Subcutaneous abdominal adipose tissue (tissue), 5 donors: ENCODE data around the gene MARCHF10.
"Not testable (repeated sequence)": the region's sequence is repeated elsewhere in the genome, so short reads cannot be mapped to it uniquely, and the experiment has no call there.

Experiments used
- H3K27ac ChIP-seq: one replicate; pipeline ENCODE4 v1.7.0; 2013; ENCODE audit warnings: low read depth, mild to moderate bottlenecking, inconsistent platforms, low read length, moderate library complexity
- H3K27me3 ChIP-seq, 5 donors: one replicate each; pipeline ENCODE4 v1.7.0; 2013; ENCODE audit warnings: low read length in 5 of 5, inconsistent platforms in 1 of 5; ENCODE audit not compliant: control insufficient read depth in 5 of 5, insufficient read depth in 4 of 5
- H3K36me3 ChIP-seq, 5 donors: one replicate each; pipeline ENCODE4 v1.7.0; 2013; ENCODE audit warnings: low read length in 5 of 5; ENCODE audit not compliant: control insufficient read depth in 5 of 5, insufficient read depth in 5 of 5
- H3K4me1 ChIP-seq, 5 donors: one replicate each; pipeline ENCODE4 v1.7.0; 2013; ENCODE audit warnings: low read length in 5 of 5, mild to moderate bottlenecking in 3 of 5, moderate library complexity in 1 of 5; ENCODE audit not compliant: control insufficient read depth in 5 of 5, insufficient read depth in 5 of 5
- H3K4me3 ChIP-seq, 5 donors: one replicate each; pipeline ENCODE4 v1.7.0; 2013; ENCODE audit warnings: low read length in 5 of 5, low read depth in 1 of 5
- H3K9ac ChIP-seq, 5 donors: one replicate each; pipeline ENCODE4 v1.7.0; 2013; ENCODE audit warnings: low read length in 5 of 5, mild to moderate bottlenecking in 4 of 5, moderate library complexity in 3 of 5
- H3K9me3 ChIP-seq, 5 donors: one replicate each; pipeline ENCODE4 v1.7.0; 2013; ENCODE audit warnings: low read length in 5 of 5; ENCODE audit not compliant: control insufficient read depth in 5 of 5
- donor health status: healthy.
- donor health status: healthy.
- donor health status: healthy.
- donor health status: healthy.
- donor health status: healthy.

The MARCHF10 gene

GRCh38 chr17:62703776-62704380 is 104.2 kb downstream of the MARCHF10 start:
- Histone ChIP-seq H3K4me1 (peaks cover 4 to 41% (median 23%) of the 10 kb centered on the region in 5 donors), H3K36me3 (no peaks in the 10 kb centered on the region), H3K4me3 (peak overlapping the region in 4 of 5 donors; percentile 65 to 68 (median 66)), H3K9me3 (peaks cover 0 to 5% (median 4%) of the 10 kb centered on the region in 5 donors), H3K27me3 (peaks cover 0 to 6% (median 3%) of the 10 kb centered on the region in 5 donors), H3K9ac (peak overlapping the region in 3 of 5 donors; percentile 66 to 77 (median 68)), H3K27ac (peak overlapping the region; percentile 75)

DNA sequence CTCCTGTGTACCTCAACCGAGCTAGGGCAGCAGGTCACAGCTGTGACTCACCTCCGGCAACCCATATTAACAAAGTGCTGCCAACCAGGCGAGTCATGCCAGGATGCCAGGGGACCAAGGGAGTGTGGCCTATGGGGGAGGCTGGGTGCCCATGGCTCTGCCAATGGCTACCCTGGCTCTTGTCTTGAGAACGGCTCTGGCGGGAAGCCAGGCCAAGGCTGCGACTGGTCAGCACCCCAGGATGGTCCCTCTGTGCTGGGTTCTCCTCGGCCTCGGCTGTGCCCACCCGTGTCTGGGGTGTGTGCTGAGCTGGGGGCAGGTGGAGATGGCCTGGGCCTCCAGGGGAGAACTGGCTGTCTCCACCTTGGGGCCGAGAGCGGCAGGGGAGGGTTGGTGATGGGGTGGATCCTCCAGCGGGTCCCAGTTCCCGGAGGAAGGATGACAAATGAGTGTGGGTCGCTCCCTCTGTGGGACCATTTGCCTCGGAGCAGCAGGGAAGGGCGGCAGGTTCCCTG is 104.8 kb downstream of the MARCHF10 start:
- Histone ChIP-seq H3K27me3 (peaks cover 0 to 6% (median 3%) of the 10 kb centered on the region in 5 donors), H3K36me3 (no peaks in the 10 kb centered on the region), H3K9me3 (no peaks in the 10 kb centered on the region), H3K27ac (peak overlapping the region; percentile 75), H3K9ac (peak overlapping the region in 1 of 5 donors; percentile 20), H3K4me1 (peaks cover 4 to 41% (median 23%) of the 10 kb centered on the region in 5 donors), H3K4me3 (peak overlapping the region in 4 of 5 donors; percentile 36 to 68 (median 66))

DNA sequence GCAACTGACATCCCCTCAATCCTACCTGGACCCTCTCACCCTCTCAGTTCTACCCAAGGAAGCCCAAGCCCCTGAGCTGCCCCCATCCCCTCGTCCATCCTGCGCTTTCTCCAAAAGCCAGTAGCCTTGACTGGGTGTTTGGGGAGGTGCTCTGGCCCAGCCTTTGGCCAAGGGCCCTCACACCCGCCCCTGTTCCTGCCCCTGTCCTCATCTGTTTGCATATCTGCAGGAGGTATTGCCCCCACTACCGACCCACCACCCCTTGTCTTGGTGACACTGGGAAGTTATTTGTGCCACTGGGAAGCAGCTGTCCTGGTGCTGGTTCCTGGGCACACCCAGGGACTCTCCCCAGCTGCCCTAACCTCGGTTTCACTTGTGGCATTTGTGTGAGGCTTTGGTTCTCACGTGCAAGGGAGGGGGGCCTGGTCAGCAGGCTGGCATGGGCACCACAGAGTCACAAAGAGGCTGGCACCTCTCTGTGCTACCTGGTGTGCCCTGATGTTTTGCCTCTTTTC is 105.3 kb downstream of the MARCHF10 start:
- Histone ChIP-seq H3K4me1 (peaks cover 4 to 42% (median 23%) of the 10 kb centered on the region in 5 donors), H3K27ac (no peak overlapping the region), H3K27me3 (peaks cover 0 to 6% (median 3%) of the 10 kb centered on the region in 5 donors), H3K4me3 (no peak overlapping the region), H3K36me3 (no peaks in the 10 kb centered on the region), H3K9ac (no peak overlapping the region), H3K9me3 (no peaks in the 10 kb centered on the region)

- no peak overlapping the region for H3K9ac ChIP-seq
- H3K9me3 ChIP-seq = no peaks in the 10 kb centered on the region
- no peak overlapping the region for H3K27ac ChIP-seq
- peaks cover 8 to 45% (median 32%) of the 10 kb centered on the region in 5 donors for H3K4me1 ChIP-seq
- peaks cover 0 to 6% (median 3%) of the 10 kb centered on the region in 5 donors for H3K27me3 ChIP-seq
- no peaks in the 10 kb centered on the region for H3K36me3 ChIP-seq
- no peak overlapping the region for H3K4me3 ChIP-seq
Measured at GRCh38 chr17:62701706-62702085, 106.4 kb downstream of the MARCHF10 start.

GRCh38 chr17:62700964-62701705 is 107.0 kb downstream of the MARCHF10 start:
- H3K27me3 ChIP-seq = peaks cover 0 to 9% (median 3%) of the 10 kb centered on the region in 5 donors
- H3K9me3 ChIP-seq = no peaks in the 10 kb centered on the region
- no peaks in the 10 kb centered on the region for H3K36me3 ChIP-seq
- H3K9ac ChIP-seq = no peak overlapping the region
- H3K4me1 ChIP-seq = peaks cover 8 to 45% (median 35%) of the 10 kb centered on the region in 5 donors
- H3K4me3 ChIP-seq = no peak overlapping the region
- no peak overlapping the region for H3K27ac ChIP-seq

DNA sequence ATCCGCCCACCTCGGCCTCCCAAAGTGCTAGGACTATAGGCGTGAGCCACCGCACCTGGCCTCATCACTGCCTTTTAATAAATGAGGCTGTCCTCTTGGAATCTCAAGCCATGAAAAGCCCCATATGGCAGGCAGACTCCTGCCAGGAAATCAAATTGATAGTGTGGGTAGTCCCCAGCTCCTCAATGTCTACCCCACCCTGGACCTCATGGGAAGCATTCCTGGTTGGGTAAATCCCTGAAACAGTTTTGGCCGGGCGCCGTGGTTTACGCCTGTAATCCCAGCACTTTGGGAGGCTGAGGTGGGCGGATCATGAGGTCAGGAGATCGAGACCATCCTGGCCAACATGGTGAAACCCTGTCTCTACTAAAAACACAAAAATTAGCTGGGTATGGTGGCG is 109.7 kb downstream of the MARCHF10 start:
- H3K4me1 ChIP-seq = peaks cover 7 to 45% (median 36%) of the 10 kb centered on the region in 5 donors
- not testable (repeated sequence) for H3K4me3 ChIP-seq, H3K27ac ChIP-seq, H3K9ac ChIP-seq, H3K9me3 ChIP-seq, H3K27me3 ChIP-seq, H3K36me3 ChIP-seq

DNA sequence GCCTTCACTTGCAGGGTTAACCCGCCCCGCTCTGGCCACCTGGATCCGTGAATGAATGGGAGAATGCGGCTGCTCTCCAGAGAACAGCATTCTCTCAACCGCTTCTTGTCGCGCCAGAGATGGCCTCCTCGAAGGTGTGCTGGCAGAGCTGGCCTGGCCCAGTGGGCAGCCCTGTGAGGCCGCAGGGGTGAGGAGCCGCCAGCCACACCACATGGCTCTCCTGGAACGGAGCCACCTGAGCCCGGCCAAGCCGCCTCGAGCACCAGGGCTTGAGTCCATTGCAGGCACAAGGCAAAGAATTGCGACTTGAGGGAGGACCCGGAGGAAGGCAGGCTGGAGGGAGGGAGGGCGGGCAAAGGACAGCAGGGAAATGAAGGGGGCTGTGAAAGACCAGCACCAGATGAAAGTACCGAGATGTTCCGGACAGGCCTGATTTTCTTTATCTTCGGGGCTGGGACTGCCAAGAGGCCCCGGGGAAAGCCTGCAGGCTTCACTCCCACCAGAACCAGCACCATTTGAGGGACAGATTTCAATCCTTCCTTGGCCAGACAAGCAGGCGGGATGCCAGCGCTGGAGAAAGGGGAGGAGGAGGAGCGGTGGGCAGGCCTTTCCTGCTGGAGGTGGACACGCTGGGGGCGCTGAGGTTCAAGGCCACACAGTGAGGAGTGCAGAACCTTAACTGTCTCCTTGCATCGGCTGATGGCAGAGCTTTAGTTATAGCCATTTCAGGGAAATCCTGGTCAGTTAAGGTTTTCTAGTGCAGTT is 111.2 kb downstream of the MARCHF10 start:
- Histone ChIP-seq H3K27ac (no peak overlapping the region), H3K4me3 (no peak overlapping the region)

DNA sequence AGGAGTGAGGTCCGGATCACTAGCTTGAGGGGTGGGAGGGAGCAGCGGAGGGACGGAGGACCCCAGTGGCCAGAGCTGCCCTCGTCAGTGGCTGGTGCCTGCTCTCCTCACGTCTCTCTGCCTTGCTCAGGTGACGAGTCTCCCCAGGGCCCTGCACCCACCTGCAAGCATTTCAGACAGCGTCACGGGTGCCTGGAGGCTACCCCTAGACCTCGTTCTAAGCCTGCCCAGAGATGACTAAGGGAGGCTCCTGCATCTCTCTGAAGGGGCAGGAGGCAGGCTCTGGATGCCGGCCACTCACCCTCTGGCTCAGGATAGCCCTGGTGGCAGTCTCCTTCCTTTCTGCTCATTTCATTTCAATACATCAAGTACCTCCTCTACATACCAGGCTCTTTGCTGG is 111.9 kb downstream of the MARCHF10 start:
- no peak overlapping the region for H3K4me3 ChIP-seq
- H3K27ac ChIP-seq = no peak overlapping the region
- H3K27me3 ChIP-seq = peaks cover 0 to 5% (median 0%) of the 10 kb centered on the region in 5 donors
- peaks cover 7 to 47% (median 36%) of the 10 kb centered on the region in 5 donors for H3K4me1 ChIP-seq
- no peaks in the 10 kb centered on the region for H3K9me3 ChIP-seq
- peak overlapping the region in 1 of 5 donors; percentile 35 for H3K9ac ChIP-seq
- no peaks in the 10 kb centered on the region for H3K36me3 ChIP-seq

More for the DNA sequence above, 111.2 kb downstream of the MARCHF10 start:
- no peaks in the 10 kb centered on the region for H3K9me3 ChIP-seq
- H3K4me1 ChIP-seq = peaks cover 7 to 47% (median 36%) of the 10 kb centered on the region in 5 donors
- H3K9ac ChIP-seq = peak overlapping the region in 1 of 5 donors; percentile 35
- H3K27me3 ChIP-seq = peaks cover 0 to 5% (median 3%) of the 10 kb centered on the region in 5 donors
- no peaks in the 10 kb centered on the region for H3K36me3 ChIP-seq

DNA sequence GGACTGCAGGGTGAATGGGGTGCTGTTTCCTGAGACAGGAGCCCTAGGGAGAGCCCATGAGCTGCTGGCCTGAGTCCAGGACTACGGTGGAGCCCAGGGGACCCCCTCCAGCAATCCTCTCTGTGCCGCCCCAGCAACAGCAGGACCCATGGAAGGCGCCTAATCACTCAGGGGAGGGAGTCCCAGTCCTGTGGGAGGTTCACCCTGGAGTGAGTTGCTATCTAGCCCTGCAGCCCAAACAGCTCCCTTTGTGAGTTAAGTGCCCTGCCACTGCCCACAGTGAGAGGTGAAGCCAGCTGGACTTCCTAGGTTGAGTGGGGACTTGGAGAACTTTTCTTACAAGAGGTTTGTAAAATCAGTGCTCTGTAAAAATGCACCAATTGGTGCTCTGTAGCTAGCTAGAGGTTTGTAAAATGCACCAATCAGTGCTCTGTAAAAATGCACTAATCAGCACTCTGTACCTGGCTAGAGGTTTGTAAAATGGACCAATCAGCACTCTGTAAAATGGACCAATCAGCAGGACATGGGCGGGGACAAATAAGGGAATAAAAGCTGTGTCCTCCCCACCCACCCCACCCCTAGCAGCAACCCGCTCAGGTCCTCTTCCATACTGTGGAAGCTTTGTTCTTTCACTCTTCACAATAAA is 112.9 kb downstream of the MARCHF10 start:
- H3K9ac ChIP-seq, H3K27ac ChIP-seq, H3K27me3 ChIP-seq, H3K36me3 ChIP-seq, H3K9me3 ChIP-seq: not testable (repeated sequence)
- H3K4me3 ChIP-seq = peak overlapping the region in 3 of 5 donors; percentile 4 to 34 (median 29)
- H3K4me1 ChIP-seq = peaks cover 7 to 47% (median 36%) of the 10 kb centered on the region in 5 donors
